GM12878 (cell line): Measurements from ENCODE around the gene MAP7.

Experiments used
- EP300 ChIP-seq, 2 experiments: fragments of 150-350 bp in 1 of 2; IDR thresholded peaks; 2 replicates each; pipeline ENCODE4 v1.6.1; 2011 to 2012; ENCODE audit warnings: low read depth in 2 of 2, low read length in 2 of 2, borderline replicate concordance in 1 of 2, improper control_type of control experiment in 1 of 2, inconsistent platforms in 1 of 2; ENCODE audit not compliant: control insufficient read depth in 1 of 2
- POLR2AphosphoS2 ChIP-seq: IDR thresholded peaks from 2 replicates; pipeline ENCODE4 v1.6.1; 2011; ENCODE audit warnings: low read depth, mild to moderate bottlenecking, low read length, improper control_type of control experiment, moderate library complexity
- POLR2AphosphoS5 ChIP-seq: IDR thresholded peaks from 2 replicates; pipeline ENCODE4 v1.6.1; 2011; ENCODE audit warnings: mild to moderate bottlenecking, low read length, inconsistent platforms
- SIN3A ChIP-seq: IDR thresholded peaks from 2 replicates; pipeline ENCODE4 v1.6.1; 2012; ENCODE audit warnings: low read depth, low read length, improper control_type of control experiment
- STAT1 ChIP-seq: fragments of 450-650 bp; conservative IDR thresholded peaks from 2 replicates; pipeline ENCODE4 v1.6.1; 2014; ENCODE audit warnings: antibody characterized with exemption, mild to moderate bottlenecking
- TF ChIP-seq, protein P1 (sequence below), 3 experiments: IDR thresholded peaks in 2 of 3; conservative IDR thresholded peaks in 1 of 3; 2 replicates each; pipeline ENCODE4 v1.5.1; 2011; ENCODE audit warnings: low read depth in 3 of 3, low read length in 3 of 3, mild to moderate bottlenecking in 3 of 3, control low read depth in 2 of 3, moderate library complexity in 2 of 3, inconsistent platforms in 1 of 3, mixed read lengths in 1 of 3; ENCODE audit not compliant: control insufficient read depth in 2 of 3, insufficient read depth in 1 of 3; ENCODE audit errors: extremely low read depth in 1 of 3
- TF ChIP-seq, protein P2 (sequence below): IDR thresholded peaks from 2 replicates; pipeline ENCODE4 v1.6.1; 2012; ENCODE audit warnings: low read depth, low read length, improper control_type of control experiment

DNA sequence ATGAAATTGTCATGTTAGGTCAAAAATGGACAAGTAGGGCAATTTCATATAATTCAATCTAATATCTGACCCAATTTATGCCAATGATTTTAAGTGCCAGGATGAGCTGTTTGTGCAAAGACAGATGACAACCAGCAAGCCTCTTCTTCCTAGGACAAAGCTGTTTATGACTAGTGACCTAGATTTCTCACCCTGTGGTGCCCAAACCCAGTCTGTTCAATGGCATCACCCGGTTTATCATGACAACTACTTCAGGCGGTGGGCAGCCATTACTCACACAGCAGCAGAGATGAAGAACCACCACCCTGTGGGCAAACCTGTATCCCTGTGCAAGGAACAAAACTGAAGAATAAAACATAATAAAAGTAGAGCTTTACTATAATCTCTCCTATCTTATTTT is 59.0 kb downstream of the MAP7 start:
- TF ChIP-seq STAT1 (no peak), SIN3A (no peak), EP300 (IDR thresholded peaks at IDR 0.05; ENCODE audit: borderline replicate concordance in 1 of 2, control insufficient read depth in 1 of 2, low read depth in 2 of 2, low read length in 2 of 2) (no peak), POLR2AphosphoS2 (no peak), POLR2AphosphoS5 (no peak)
- TF ChIP-seq, protein P1, sequence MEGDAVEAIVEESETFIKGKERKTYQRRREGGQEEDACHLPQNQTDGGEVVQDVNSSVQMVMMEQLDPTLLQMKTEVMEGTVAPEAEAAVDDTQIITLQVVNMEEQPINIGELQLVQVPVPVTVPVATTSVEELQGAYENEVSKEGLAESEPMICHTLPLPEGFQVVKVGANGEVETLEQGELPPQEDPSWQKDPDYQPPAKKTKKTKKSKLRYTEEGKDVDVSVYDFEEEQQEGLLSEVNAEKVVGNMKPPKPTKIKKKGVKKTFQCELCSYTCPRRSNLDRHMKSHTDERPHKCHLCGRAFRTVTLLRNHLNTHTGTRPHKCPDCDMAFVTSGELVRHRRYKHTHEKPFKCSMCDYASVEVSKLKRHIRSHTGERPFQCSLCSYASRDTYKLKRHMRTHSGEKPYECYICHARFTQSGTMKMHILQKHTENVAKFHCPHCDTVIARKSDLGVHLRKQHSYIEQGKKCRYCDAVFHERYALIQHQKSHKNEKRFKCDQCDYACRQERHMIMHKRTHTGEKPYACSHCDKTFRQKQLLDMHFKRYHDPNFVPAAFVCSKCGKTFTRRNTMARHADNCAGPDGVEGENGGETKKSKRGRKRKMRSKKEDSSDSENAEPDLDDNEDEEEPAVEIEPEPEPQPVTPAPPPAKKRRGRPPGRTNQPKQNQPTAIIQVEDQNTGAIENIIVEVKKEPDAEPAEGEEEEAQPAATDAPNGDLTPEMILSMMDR (IDR thresholded peaks at IDR 0.05 in 2 of 3, conservative IDR thresholded peaks at IDR 0.05 in 1 of 3; ENCODE audit: control insufficient read depth in 2 of 3, extremely low read depth in 1 of 3, insufficient read depth in 1 of 3, low read depth in 3 of 3, low read length in 3 of 3), result no peak
- TF ChIP-seq, protein P2, sequence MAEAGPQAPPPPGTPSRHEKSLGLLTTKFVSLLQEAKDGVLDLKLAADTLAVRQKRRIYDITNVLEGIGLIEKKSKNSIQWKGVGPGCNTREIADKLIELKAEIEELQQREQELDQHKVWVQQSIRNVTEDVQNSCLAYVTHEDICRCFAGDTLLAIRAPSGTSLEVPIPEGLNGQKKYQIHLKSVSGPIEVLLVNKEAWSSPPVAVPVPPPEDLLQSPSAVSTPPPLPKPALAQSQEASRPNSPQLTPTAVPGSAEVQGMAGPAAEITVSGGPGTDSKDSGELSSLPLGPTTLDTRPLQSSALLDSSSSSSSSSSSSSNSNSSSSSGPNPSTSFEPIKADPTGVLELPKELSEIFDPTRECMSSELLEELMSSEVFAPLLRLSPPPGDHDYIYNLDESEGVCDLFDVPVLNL, result no peak
